Nephron progenitor cell (in vitro differentiated cells): ENCODE measurements around the gene TMEM59L.
A peak's percentile ranks its signal among the peaks of the same experiment; 100 is the strongest.

ENCODE experiments used
- DNase-seq: peaks from one replicate; pipeline ENCODE4 v3.0.0; 2021
- H3K27ac Mint-ChIP-seq: 2 replicates; pipeline ENCODE4 v1.8.0; 2021; ENCODE audit warnings: mild to moderate bottlenecking, moderate library complexity, mixed read lengths
- H3K27me3 Mint-ChIP-seq: 2 replicates; pipeline ENCODE4 v1.8.0; 2021; ENCODE audit warnings: mild to moderate bottlenecking, low read depth, mixed read lengths; ENCODE audit not compliant: poor library complexity
- H3K36me3 Mint-ChIP-seq: 2 replicates; pipeline ENCODE4 v1.8.0; 2021; ENCODE audit warnings: low read depth, mixed read lengths
- H3K4me1 Mint-ChIP-seq: 2 replicates; pipeline ENCODE4 v1.8.0; 2021; ENCODE audit warnings: mixed read lengths
- H3K4me3 Mint-ChIP-seq: 2 replicates; pipeline ENCODE4 v1.8.0; 2021; ENCODE audit warnings: mild to moderate bottlenecking, moderate library complexity, mixed read lengths
- H3K9me3 Mint-ChIP-seq: 2 replicates; pipeline ENCODE4 v1.8.0; 2021; ENCODE audit warnings: mild to moderate bottlenecking, moderate library complexity, mixed read lengths
- TF ChIP-seq, protein P1 (sequence below): fragments of 200-600 bp; sonication (generic); IDR thresholded peaks from 2 replicates; pipeline ENCODE4 v1.5.0; 2021; ENCODE audit warnings: antibody characterized with exemption

TMEM59L gene

DNA sequence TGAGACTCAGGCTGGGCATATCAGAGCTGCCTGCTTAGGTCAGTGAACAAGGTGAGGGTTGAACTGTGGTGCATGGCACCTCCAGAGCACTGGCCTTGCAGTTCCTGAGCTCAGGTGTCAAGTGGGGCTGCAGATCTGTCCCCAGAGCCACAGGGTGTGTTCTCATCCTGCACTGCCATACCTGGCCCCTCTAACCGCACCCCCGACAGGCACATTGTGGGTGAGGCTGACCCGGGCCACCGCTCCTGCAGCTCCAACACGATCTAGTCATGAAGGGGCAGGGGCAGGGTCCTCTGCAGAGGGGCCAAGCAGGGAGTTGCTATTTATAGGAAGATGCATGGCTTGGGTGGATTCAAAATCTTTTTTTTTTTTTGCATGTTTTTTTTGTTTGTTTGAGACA lies 54.1 kb downstream of the TMEM59L start:
- no peak for DNase-seq
- Mint-ChIP-seq H3K4me1 (peaks cover 48% of the 10 kb centered on the region), H3K36me3 (peaks cover 15% of the 10 kb centered on the region), H3K27me3 (no peaks in the 10 kb centered on the region), H3K4me3 (no peak overlapping the region), H3K9me3 (no peaks in the 10 kb centered on the region), H3K27ac (no peak overlapping the region)
- TF ChIP-seq, protein P1, sequence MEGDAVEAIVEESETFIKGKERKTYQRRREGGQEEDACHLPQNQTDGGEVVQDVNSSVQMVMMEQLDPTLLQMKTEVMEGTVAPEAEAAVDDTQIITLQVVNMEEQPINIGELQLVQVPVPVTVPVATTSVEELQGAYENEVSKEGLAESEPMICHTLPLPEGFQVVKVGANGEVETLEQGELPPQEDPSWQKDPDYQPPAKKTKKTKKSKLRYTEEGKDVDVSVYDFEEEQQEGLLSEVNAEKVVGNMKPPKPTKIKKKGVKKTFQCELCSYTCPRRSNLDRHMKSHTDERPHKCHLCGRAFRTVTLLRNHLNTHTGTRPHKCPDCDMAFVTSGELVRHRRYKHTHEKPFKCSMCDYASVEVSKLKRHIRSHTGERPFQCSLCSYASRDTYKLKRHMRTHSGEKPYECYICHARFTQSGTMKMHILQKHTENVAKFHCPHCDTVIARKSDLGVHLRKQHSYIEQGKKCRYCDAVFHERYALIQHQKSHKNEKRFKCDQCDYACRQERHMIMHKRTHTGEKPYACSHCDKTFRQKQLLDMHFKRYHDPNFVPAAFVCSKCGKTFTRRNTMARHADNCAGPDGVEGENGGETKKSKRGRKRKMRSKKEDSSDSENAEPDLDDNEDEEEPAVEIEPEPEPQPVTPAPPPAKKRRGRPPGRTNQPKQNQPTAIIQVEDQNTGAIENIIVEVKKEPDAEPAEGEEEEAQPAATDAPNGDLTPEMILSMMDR = no peak

DNA sequence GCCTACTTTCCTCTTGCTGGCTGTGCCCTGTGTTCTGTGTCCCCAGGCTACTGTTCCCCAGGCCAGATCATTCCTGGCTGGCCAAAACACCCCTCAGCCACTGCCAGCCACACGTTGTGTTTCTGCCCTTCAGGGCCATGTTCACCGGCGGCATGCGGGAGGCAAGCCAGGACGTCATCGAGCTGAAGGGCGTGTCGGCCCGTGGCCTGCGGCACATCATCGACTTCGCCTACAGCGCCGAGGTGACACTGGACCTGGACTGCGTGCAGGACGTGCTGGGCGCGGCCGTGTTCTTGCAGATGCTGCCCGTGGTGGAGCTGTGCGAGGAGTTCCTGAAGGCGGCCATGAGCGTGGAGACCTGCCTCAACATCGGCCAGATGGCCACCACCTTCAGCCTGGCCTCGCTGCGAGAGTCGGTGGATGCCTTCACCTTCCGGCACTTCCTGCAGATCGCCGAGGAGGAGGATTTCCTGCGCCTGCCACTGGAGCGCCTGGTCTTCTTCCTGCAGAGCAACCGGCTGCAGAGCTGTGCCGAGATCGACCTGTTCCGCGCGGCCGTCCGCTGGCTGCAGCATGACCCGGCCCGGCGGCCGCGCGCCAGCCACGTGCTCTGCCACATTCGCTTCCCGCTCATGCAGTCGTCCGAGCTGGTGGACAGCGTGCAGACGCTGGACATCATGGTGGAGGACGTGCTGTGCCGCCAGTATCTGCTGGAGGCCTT lies 55.0 kb downstream of the TMEM59L start:
- Mint-ChIP-seq H3K27me3 (no peaks in the 10 kb centered on the region), H3K36me3 (peaks cover 15% of the 10 kb centered on the region), H3K27ac (no peak overlapping the region), H3K4me3 (no peak overlapping the region), H3K9me3 (no peaks in the 10 kb centered on the region), H3K4me1 (peaks cover 49% of the 10 kb centered on the region)
- DNase-seq = no peak
- TF ChIP-seq, protein P1 = no peak

DNA sequence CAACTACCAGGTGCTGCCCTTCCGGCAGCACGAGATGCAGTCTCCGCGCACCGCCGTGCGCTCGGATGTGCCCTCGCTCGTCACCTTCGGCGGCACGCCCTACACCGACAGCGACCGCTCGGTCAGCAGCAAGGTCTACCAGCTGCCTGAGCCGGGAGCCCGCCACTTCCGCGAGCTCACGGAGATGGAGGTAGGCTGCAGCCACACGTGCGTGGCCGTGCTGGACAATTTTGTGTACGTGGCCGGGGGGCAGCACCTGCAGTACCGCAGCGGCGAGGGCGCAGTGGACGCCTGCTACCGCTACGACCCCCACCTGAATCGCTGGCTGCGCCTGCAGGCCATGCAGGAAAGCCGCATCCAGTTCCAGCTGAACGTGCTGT lies 55.6 kb downstream of the TMEM59L start:
- Mint-ChIP-seq H3K4me1 (peaks cover 44% of the 10 kb centered on the region), H3K9me3 (no peaks in the 10 kb centered on the region), H3K4me3 (no peak overlapping the region), H3K27ac (no peak overlapping the region), H3K36me3 (peaks cover 15% of the 10 kb centered on the region), H3K27me3 (no peaks in the 10 kb centered on the region)
- DNase-seq = no peak
- TF ChIP-seq, protein P1 = no peak

DNA sequence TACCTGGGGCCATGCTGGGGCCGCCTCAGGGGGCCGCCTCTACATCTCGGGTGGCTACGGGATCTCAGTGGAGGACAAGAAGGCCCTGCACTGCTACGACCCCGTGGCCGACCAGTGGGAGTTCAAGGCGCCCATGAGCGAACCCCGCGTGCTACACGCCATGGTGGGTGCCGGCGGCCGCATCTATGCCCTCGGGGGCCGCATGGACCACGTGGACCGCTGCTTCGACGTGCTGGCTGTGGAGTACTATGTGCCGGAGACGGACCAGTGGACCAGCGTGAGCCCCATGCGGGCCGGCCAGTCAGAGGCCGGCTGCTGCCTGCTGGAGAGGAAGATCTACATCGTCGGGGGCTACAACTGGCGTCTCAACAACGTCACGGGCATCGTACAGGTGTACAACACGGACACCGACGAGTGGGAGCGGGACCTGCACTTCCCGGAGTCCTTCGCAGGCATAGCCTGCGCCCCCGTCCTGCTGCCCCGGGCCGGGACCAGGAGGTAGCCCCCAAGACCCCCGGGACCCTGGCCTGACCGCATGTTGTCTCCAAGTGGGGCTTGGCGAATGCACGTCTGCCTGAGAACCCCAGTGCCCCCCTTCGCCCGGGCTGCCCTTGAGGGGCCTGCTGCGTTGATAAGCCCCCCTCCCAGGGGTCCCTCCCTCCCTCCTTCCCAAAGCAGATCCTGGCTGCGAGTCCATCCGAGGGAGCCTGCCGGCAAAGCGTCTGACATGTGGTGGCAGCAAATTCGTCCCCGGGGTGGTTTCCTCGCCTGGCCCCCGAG lies 56.3 kb downstream of the TMEM59L start:
- peaks cover 37% of the 10 kb centered on the region for H3K4me1 Mint-ChIP-seq
- H3K36me3 Mint-ChIP-seq = peaks cover 15% of the 10 kb centered on the region
- no peak overlapping the region for H3K27ac Mint-ChIP-seq
- no peaks in the 10 kb centered on the region for H3K9me3 Mint-ChIP-seq
- H3K27me3 Mint-ChIP-seq = no peaks in the 10 kb centered on the region
- TF ChIP-seq, protein P1 = no peak
- no peak overlapping the region for H3K4me3 Mint-ChIP-seq
- no peak for DNase-seq

DNA sequence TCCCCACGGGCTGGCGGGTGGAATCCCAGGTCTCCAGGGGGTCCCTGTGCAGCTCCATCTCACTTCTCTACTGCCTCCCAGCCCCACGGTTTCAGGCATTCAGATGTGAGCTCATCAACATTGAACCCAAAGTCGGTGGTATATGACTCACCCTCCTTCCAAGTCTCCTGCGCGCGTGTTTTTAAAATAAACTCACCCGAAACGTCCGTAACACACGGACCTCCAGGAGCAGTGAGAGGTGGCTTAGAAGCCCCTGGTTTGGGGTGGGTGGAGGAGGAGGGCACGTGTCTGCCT lies 56.8 kb downstream of the TMEM59L start:
- peaks cover 34% of the 10 kb centered on the region for H3K4me1 Mint-ChIP-seq
- no peak overlapping the region for H3K4me3 Mint-ChIP-seq
- TF ChIP-seq, protein P1 = no peak
- H3K36me3 Mint-ChIP-seq = peaks cover 15% of the 10 kb centered on the region
- H3K9me3 Mint-ChIP-seq = no peaks in the 10 kb centered on the region
- H3K27me3 Mint-ChIP-seq = no peaks in the 10 kb centered on the region
- no peak for DNase-seq
- no peak overlapping the region for H3K27ac Mint-ChIP-seq

DNA sequence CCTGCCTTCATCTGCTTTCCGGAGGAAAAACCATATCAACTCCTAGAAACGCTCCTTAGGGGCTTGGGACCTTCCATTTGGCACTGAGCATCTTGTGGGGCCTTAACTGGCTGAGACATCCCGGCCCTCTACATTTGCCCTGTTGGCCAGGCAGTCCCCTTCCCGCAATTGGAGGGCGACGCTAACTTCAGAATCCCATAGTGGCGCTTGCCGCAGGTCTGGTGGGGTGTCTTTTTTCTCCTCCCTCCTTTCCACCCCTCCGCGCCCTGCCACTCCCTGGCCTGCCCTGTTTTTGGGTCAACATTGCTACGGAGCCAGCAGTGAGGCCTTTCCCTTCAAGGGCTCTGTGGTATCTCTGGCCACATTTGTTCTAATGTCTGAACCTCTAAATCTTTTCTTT lies 57.2 kb downstream of the TMEM59L start:
- no peaks in the 10 kb centered on the region for H3K9me3 Mint-ChIP-seq
- H3K4me1 Mint-ChIP-seq = peaks cover 34% of the 10 kb centered on the region
- H3K27me3 Mint-ChIP-seq = no peaks in the 10 kb centered on the region
- TF ChIP-seq, protein P1 = no peak
- peak overlapping the region; percentile 11 for H3K27ac Mint-ChIP-seq
- peaks cover 15% of the 10 kb centered on the region for H3K36me3 Mint-ChIP-seq
- DNase-seq = no peak
- H3K4me3 Mint-ChIP-seq = no peak overlapping the region
